HG02840 (cell line): ENCODE results near the gene PHOSPHO2.

Source experiments
- ATAC-seq: cut with Tn5 transposase; IDR thresholded peaks from one replicate; pipeline ENCODE4 v1.9.1; 2021; ENCODE audit warnings: mild to moderate bottlenecking, moderate library complexity, moderate number of reproducible peaks; ENCODE audit not compliant: unreplicated experiment, low FRiP score

Gene PHOSPHO2

GRCh38 chr2:169694113-169694893 is at the start of gene PHOSPHO2, which contains the start of gene CFAP210:
PHOSPHO2 (plus strand) TSS chr2:169694469; CDS start chr2:169700972, 6,503 bp downstream.
CFAP210 (minus strand) TSS chr2:169694405; CDS start chr2:169694327, 78 bp downstream.
- peak; percentile 99 for ATAC-seq

- ATAC-seq: no peak
These were observed 46.8 kb upstream of the PHOSPHO2 start for GRCh38 chr2:169647496-169647895.

GRCh38 chr2:169649278-169649677 is 45.0 kb upstream of the PHOSPHO2 start:
- no peak for ATAC-seq

GRCh38 chr2:169653636-169654035 is 40.6 kb upstream of the PHOSPHO2 start:
- no peak for ATAC-seq

- ATAC-seq: no peak
These were observed 38.1 kb upstream of the PHOSPHO2 start for GRCh38 chr2:169656164-169656563.

GRCh38 chr2:169658877-169659276 is 35.4 kb upstream of the PHOSPHO2 start:
- ATAC-seq: no peak

- ATAC-seq: no peak
These were observed 34.9 kb upstream of the PHOSPHO2 start for GRCh38 chr2:169659320-169659719.

GRCh38 chr2:169661265-169661664 is 33.0 kb upstream of the PHOSPHO2 start:
- ATAC-seq: no peak

GRCh38 chr2:169662744-169663143 is 31.5 kb upstream of the PHOSPHO2 start:
- no peak for ATAC-seq

GRCh38 chr2:169663247-169663646 is 31.0 kb upstream of the PHOSPHO2 start:
- ATAC-seq: no peak

GRCh38 chr2:169664600-169664977 is 29.7 kb upstream of the PHOSPHO2 start:
- ATAC-seq: no peak

GRCh38 chr2:169664978-169665930 is 29.0 kb upstream of the PHOSPHO2 start:
- ATAC-seq: no peak

- no peak for ATAC-seq
These were observed 26.7 kb upstream of the PHOSPHO2 start for GRCh38 chr2:169667583-169667982.

GRCh38 chr2:169670215-169670651 is 24.0 kb upstream of the PHOSPHO2 start:
- no peak for ATAC-seq

- ATAC-seq: no peak
These were observed 23.3 kb upstream of the PHOSPHO2 start for GRCh38 chr2:169670937-169671336.

GRCh38 chr2:169672406-169672805 is 21.9 kb upstream of the PHOSPHO2 start:
- ATAC-seq: no peak

GRCh38 chr2:169673106-169673505 is 21.2 kb upstream of the PHOSPHO2 start:
- ATAC-seq: no peak

- no peak for ATAC-seq
These were observed 20.3 kb upstream of the PHOSPHO2 start for GRCh38 chr2:169673921-169674320.

GRCh38 chr2:169676357-169676756 is 17.9 kb upstream of the PHOSPHO2 start:
- ATAC-seq: no peak

- no peak for ATAC-seq
These were observed 17.4 kb upstream of the PHOSPHO2 start for GRCh38 chr2:169676850-169677249.

- ATAC-seq: no peak
These were observed 11.2 kb upstream of the PHOSPHO2 start for GRCh38 chr2:169683054-169683424.
